Measurements from ENCODE around the gene ASPSCR1. TPM values are rescaled to one million over a fixed set of nuclear protein-coding genes. Genes with fewer than 3 reads are reported as not detected.

Gene ASPSCR1
- total RNA-seq, 1 experiment from 2014 or later = 51.0 TPM

DNA sequence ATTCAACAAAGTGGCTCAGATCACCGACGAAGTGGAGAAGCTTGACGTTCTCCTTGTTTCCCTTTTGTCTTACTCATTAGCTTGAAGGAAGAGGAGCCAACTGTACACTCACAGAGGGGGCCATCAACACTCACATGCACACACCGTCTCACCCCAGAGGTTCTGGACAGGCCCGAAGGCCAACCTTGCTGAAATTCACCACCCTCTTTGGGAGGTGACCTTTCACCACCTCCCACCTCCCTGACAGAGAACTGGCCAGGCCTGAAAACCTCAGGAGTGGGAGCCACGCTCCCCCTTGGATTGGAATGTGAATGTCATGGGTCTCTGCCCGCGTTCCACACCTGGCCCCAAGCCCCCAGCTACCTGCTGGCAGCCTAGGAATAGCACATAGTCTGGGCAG is 58.1 kb downstream of the ASPSCR1 start:
- Histone ChIP-seq H2AFZ (ENCODE audit: low read depth, low read length, poor library complexity, severe bottlenecking) (no peak overlapping the region), H3K27me3 (ENCODE audit: insufficient read depth, low read length) (no peaks in the 10 kb centered on the region), H3K27ac (ENCODE audit: low read depth, low read length) (peak overlapping the region; percentile 91; the same call in 1 of the 2 replicates), H3K79me2 (ENCODE audit: insufficient read depth, low read length) (peaks cover 28% of the 10 kb centered on the region; the same call in 1 of the 2 replicates), H3K9me3 (ENCODE audit: control insufficient read depth in 1 of 2, insufficient read depth in 1 of 2, low read depth in 1 of 2, low read length in 2 of 2) (no peaks in the 10 kb centered on the region), H3K9ac (ENCODE audit: low read length) (peak overlapping the region; percentile 10; the same call in 1 of the 2 replicates), H3K4me3 (replicated peaks in 1 of 2; ENCODE audit: low read depth in 1 of 2, low read length in 2 of 2) (no peak overlapping the region), H3K36me3 (ENCODE audit: control insufficient read depth in 1 of 2, insufficient read depth in 2 of 2, low read length in 2 of 2) (peaks cover 0 to 12% of the 10 kb centered on the region in 2 experiments; a peak in 1 of 4 replicates), H3K9me2 (ENCODE audit: insufficient read depth) (no peaks in the 10 kb centered on the region), H3K4me2 (ENCODE audit: low read length) (peak overlapping the region; percentile 95), H4K20me1 (ENCODE audit: insufficient read depth) (no peaks in the 10 kb centered on the region), H3K4me1 (ENCODE audit: control insufficient read depth in 1 of 2, insufficient read depth in 2 of 2, low read length in 2 of 2) (peaks cover 18 to 58% of the 10 kb centered on the region in 2 experiments)
- ChIA-PET CTCF (interaction anchor here (4.8 kb wide), 1 partner anchor 14 kb away, joined by 57 read pairs; the partner anchor contains the start of genes CENPX and LRRC45), POLR2A (interaction anchor here (1.6 kb wide), 1 partner anchor 12 kb away, joined by 4 read pairs; the partner anchor contains the start of genes CENPX and LRRC45), RAD21 (ENCODE audit: low non-redundant PET in 1 of 2, low total read pairs in 2 of 2, uncharacterized antibody in 2 of 2, unreplicated experiment in 2 of 2) (no interaction called here)
- DNase-seq (ENCODE audit: low read depth, low spot score) = no peak
- TF ChIP-seq JUND (IDR thresholded peaks at IDR 0.05) = no peak
- intact Hi-C loops (cut with micrococcal nuclease) = loop anchor here (10.0 kb wide), 2 partner anchors 259 to 379 kb away; partner anchors contain the start of genes HEXD and OGFOD3
- no peak for ATAC-seq
- BruUV-seq (replicated peaks) = no TSS peak

DNA sequence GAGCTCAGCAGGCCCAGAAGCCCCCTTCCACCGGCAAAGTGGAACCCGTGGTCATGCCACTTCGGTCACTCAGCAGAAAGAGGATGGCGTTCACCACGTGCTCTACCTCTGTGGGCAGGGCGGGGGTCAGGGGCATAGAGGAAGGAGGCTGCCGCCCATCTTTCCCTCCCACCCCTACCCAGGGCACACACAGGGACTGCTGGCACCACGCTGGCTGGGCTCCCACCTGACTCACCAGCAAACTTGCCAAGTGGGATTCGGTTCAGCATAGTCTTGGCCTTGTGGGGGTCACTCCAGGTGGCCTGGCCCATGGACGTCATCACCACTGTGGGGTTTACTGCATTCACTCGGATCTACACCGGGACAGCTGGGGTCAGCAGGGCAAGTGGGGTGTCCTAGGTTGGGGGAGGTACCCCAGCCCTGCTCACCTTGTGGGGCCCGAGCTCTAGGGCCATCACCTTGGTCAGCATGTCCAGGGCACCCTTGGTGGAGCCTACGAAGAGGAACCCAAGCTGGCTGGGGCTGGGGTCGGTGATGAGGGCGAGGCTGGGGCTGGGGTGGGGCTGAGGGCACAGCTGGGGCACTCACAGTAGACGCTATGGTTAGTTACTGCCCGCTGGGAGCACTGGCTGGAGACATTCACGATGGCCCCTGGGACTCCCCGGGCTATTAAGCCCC is 58.7 kb downstream of the ASPSCR1 start:
- ChIA-PET POLR2A (interaction anchor here (1.6 kb wide), 1 partner anchor 13 kb away, joined by 4 read pairs; the partner anchor contains the start of genes CENPX and LRRC45), RAD21 (ENCODE audit: low non-redundant PET in 1 of 2, low total read pairs in 2 of 2, uncharacterized antibody in 2 of 2, unreplicated experiment in 2 of 2) (no interaction called here), CTCF (interaction anchor here (4.8 kb wide), 1 partner anchor 14 kb away, joined by 57 read pairs; the partner anchor contains the start of genes CENPX and LRRC45)
- peak overlapping the region; percentile 94 for H3K9ac ChIP-seq (ENCODE audit: low read length)
- TF ChIP-seq, protein P1, sequence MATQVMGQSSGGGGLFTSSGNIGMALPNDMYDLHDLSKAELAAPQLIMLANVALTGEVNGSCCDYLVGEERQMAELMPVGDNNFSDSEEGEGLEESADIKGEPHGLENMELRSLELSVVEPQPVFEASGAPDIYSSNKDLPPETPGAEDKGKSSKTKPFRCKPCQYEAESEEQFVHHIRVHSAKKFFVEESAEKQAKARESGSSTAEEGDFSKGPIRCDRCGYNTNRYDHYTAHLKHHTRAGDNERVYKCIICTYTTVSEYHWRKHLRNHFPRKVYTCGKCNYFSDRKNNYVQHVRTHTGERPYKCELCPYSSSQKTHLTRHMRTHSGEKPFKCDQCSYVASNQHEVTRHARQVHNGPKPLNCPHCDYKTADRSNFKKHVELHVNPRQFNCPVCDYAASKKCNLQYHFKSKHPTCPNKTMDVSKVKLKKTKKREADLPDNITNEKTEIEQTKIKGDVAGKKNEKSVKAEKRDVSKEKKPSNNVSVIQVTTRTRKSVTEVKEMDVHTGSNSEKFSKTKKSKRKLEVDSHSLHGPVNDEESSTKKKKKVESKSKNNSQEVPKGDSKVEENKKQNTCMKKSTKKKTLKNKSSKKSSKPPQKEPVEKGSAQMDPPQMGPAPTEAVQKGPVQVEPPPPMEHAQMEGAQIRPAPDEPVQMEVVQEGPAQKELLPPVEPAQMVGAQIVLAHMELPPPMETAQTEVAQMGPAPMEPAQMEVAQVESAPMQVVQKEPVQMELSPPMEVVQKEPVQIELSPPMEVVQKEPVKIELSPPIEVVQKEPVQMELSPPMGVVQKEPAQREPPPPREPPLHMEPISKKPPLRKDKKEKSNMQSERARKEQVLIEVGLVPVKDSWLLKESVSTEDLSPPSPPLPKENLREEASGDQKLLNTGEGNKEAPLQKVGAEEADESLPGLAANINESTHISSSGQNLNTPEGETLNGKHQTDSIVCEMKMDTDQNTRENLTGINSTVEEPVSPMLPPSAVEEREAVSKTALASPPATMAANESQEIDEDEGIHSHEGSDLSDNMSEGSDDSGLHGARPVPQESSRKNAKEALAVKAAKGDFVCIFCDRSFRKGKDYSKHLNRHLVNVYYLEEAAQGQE (IDR thresholded peaks at IDR 0.05; ENCODE audit: low read depth) = no peak
- TF ChIP-seq EZH2 (IDR thresholded peaks at IDR 0.05) = no peak
- no peak for TF ChIP-seq YY1 (IDR thresholded peaks at IDR 0.05; ENCODE audit: extremely low read depth, insufficient replicate concordance, low read depth, low read length)
- H3K79me2 ChIP-seq (ENCODE audit: insufficient read depth, low read length) = peaks cover 28% of the 10 kb centered on the region; the same call in 1 of the 2 replicates
- peak overlapping the region; percentile 91 for H3K27ac ChIP-seq (ENCODE audit: low read depth, low read length)
- H3K36me3 ChIP-seq (ENCODE audit: control insufficient read depth in 1 of 2, insufficient read depth in 2 of 2, low read length in 2 of 2) = peaks cover 0 to 12% of the 10 kb centered on the region in 2 experiments; a peak in 1 of 4 replicates
- H3K4me2 ChIP-seq (ENCODE audit: low read length) = peak overlapping the region; percentile 95
- intact Hi-C loops (cut with micrococcal nuclease) = loop anchor here (2.0 to 10.0 kb wide), 3 partner anchors 63 to 379 kb away; partner anchors contain the start of genes FASN, HEXD and OGFOD3
- H3K9me3 ChIP-seq (ENCODE audit: control insufficient read depth in 1 of 2, insufficient read depth in 1 of 2, low read depth in 1 of 2, low read length in 2 of 2) = no peaks in the 10 kb centered on the region
- no peaks in the 10 kb centered on the region for H4K20me1 ChIP-seq (ENCODE audit: insufficient read depth)
- peak overlapping the region; percentile 92 to 93 for H3K4me3 ChIP-seq (replicated peaks in 1 of 2; ENCODE audit: low read depth in 1 of 2, low read length in 2 of 2)
- no peak overlapping the region for H2AFZ ChIP-seq (ENCODE audit: low read depth, low read length, poor library complexity, severe bottlenecking)
- peaks cover 18 to 52% of the 10 kb centered on the region in 2 experiments for H3K4me1 ChIP-seq (ENCODE audit: control insufficient read depth in 1 of 2, insufficient read depth in 2 of 2, low read length in 2 of 2)
- DNase-seq (ENCODE audit: low read depth, low spot score) (no peak), ATAC-seq (no peak)
- TSS peak; percentile 87 for BruUV-seq (replicated peaks)
- H3K27me3 ChIP-seq (ENCODE audit: insufficient read depth, low read length) = no peaks in the 10 kb centered on the region
- H3K9me2 ChIP-seq (ENCODE audit: insufficient read depth) = no peaks in the 10 kb centered on the region

All from HCT116 (cell line).